ENCODE data around the gene ABHD15. TPM values are rescaled to one million over a fixed set of nuclear protein-coding genes. Genes with fewer than 3 reads are reported as not detected.
A peak's percentile ranks its signal among the peaks of the same experiment; 100 is the strongest.

ABHD15 gene, protein sequence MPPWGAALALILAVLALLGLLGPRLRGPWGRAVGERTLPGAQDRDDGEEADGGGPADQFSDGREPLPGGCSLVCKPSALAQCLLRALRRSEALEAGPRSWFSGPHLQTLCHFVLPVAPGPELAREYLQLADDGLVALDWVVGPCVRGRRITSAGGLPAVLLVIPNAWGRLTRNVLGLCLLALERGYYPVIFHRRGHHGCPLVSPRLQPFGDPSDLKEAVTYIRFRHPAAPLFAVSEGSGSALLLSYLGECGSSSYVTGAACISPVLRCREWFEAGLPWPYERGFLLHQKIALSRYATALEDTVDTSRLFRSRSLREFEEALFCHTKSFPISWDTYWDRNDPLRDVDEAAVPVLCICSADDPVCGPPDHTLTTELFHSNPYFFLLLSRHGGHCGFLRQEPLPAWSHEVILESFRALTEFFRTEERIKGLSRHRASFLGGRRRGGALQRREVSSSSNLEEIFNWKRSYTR
- total RNA-seq (2014; rRNA removed; shearing (Covaris generic)): 6.2 and 8.6 TPM in 2 replicates

- DNase-seq (ENCODE audit: low spot score): peak; percentile 25
These were observed at the start of gene ABHD15 for GRCh38 chr17:29566473-29567303. TSS of gene ABHD15 (minus strand) at chr17:29567037. CDS start at chr17:29566966, 71 bp downstream.

DNA sequence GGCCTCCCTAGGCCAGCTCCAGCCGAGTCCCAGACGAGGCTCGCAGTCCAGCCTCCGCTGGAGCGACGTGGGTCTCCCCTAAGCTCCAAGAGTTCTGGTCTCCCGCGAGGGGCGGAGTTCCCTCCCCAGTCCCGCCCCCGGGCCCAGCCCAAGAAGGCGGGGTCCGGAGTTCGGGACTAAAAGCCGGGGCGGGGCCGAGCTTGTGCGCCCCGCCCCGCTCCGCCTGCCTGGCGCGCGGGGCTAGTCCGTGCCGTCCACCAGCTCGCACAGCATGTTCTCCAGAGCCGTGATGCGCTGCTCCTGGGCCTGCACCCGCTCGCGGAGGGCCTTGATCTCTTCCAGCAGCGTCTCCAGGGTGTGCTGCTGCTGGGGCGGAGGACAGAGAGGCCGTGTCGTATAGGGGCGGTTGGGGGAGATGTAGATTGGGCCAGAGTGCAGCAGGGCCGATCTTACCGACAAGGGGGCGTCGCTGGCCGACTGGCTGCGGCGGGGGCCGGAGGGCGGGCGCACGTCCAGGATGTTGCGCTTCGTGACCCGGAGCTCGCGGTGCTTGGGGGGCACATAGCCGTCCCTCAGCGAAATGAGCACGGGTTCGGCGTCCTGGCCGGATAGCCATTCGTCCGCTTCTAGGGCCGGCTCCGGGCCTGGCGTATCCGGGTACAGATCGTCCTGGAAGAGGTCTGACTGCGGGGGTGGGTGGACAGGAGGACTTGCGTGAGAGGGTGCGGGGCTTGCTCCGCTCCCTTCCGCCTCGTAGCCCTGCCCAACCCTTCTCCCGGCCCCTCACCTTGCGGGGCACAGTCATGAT is 48.9 kb upstream of the ABHD15 start:
- DNase-seq (ENCODE audit: low spot score): no peak

GRCh38 chr17:29615048-29615385 is 48.2 kb upstream of the ABHD15 start:
- no peak for DNase-seq (ENCODE audit: low spot score)

- DNase-seq (ENCODE audit: low spot score): no peak
These were observed 47.7 kb upstream of the ABHD15 start for GRCh38 chr17:29614349-29615047.

DNA sequence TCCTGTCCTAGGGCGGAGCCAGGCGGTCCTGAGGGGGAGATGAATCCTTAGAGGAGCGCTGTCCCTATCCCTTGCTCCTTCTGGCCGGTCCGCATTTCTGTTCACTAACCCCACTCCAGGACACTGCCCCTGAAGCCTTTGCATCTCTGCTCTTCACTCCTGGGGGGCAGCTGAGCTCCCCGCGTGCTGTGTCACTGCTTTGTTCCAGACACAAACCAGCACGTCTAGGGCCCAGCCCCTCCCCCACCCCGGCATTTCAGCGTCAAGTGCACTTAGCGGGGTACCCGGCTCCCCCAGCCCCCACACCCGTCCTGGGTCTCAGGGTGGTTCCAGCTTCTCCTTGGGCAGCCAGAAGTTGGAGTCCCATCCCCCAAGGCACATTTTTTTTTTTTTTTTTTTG is 47.0 kb upstream of the ABHD15 start:
- no peak for DNase-seq (ENCODE audit: low spot score)

- DNase-seq (ENCODE audit: low spot score): no peak
These were observed 46.6 kb upstream of the ABHD15 start for GRCh38 chr17:29613352-29613837.

- DNase-seq (ENCODE audit: low spot score): no peak
These were observed 45.8 kb upstream of the ABHD15 start for GRCh38 chr17:29612404-29613280.

DNA sequence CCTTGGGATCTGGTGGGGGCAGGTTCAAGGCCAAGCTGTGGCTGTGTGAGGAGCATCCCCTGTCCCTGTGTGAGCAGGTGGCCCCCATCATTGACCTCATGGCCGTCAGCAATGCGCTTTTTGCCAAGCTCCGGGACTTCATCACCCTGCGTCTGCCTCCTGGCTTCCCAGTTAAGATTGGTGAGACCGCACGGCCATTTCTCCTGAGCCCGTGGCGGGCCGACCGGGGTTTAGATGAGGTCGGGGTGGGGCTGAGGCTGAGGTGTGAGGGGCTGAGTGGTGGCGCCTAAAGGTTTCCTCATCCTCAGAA is 45.2 kb upstream of the ABHD15 start:
- DNase-seq (ENCODE audit: low spot score): no peak

DNA sequence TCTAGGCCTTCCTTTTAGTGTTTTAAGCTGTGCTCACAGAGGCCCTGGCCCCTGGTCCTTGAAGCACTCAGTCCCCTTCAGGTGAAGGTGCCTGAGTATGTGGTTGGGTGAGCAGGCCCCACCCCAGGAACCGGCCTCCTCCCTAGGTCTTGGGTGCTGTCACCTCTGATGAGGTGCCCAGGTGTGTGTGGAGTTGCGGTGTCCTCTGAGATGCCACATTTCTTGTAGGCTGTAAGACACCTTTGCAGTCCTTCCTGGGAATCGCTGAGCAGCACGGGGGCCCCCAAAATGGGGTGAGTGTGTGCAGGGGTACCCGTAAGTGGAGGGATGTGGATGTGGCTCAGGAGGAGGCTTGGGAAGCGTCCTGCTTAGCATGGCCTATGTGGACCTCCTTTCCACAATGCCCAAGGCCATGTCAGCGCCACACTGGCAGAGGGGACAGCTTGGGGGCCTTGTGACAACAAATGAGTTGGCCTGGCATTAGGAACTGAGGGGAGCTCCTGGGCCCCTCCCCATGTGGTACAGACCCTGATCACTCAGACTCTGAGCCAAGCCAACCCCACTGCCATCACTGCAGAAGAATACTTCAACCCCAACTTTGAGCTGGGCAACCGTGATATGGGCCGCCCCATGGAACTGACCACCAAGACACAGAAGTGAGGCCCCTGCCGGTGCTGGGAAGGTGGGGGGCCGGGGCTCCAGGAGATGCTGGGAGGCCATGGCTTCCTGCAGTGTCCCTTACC is 44.7 kb upstream of the ABHD15 start:
- no peak for DNase-seq (ENCODE audit: low spot score)

GRCh38 chr17:29610395-29610794 is 43.6 kb upstream of the ABHD15 start:
- DNase-seq (ENCODE audit: low spot score): no peak

DNA sequence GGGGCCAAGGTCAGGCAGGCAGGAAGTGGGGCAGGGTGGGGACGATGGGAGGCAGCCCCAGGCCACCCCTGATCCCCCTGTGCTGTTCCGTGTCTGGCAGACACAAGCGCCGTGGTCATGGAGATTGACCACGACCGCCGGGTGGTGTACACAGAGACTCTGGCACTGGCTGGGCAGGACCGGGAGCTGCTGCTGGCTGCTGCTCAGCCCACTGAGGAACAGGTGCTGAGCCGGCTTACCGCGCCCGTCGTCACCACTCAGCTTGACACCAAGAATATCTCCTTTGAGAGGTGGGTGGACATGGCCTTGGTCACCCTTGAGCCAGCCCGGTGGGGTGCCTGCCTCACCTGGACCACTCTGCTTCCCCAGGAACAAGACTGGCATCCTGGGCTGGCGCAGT is 42.1 kb upstream of the ABHD15 start:
- no peak for DNase-seq (ENCODE audit: low spot score)

GRCh38 chr17:29607557-29608195 is 40.8 kb upstream of the ABHD15 start:
- DNase-seq (ENCODE audit: low spot score): no peak

- DNase-seq (ENCODE audit: low spot score): no peak
These were observed 36.4 kb upstream of the ABHD15 start for GRCh38 chr17:29603109-29603674.

DNA sequence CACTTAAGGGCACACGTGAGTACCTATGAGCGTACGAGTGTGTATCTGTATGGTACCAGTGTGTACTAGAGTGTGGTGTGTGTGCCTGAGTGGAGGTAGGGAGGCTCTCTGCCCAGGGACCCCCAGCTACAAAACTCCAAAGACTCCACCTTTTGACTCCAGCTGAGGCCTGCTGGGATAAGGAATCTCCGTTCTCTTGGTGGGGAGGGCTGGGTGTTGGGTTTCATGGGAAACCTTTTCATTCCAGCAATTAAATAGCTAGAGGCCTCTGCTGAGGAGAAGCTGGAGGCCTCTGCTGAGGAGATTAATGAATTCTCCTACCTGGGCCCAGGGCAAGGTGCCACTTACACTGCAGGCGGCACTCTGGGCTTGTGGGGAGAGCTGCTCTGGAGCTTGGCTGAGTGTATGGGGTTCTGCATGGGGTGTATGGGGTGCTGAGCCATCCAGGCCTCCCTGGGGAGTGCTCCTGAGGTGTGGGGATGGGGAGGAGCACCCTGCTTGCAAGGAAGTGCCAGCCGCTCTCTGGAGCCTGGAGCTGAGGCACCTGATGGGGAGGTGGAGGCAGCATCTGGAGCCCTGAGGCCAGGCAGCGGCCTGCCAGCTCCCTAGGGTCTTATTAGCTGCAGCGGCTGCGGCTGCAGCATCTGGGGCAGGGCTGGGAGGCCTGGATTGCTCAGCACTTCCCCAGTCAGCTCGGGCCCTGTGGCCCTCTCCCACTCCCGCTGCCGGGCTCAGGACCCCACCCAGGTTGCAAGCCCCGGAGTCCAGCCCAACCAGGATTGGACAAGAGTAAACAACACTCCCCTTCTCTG is 30.7 kb upstream of the ABHD15 start:
- no peak for DNase-seq (ENCODE audit: low spot score)

DNA sequence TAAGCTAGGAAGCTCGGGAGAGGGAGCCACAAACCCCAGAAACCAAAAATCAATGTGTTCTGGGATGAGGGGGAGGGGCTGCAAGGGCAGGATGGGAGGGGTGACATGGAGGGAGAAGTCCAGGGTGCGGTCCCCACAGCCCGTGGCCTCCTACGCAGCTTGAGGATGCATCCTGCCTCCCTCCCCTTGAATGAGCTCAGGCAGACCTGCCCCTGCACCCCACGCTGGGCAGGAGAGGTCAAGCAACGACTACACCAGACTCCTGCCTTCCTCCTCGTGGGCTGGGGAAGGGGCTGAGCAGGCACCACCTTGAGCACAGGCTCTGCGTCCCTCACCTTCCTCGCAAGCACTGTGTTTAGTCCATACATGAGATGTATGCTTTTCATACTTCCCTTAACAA is 30.0 kb upstream of the ABHD15 start:
- no peak for DNase-seq (ENCODE audit: low spot score)

DNA sequence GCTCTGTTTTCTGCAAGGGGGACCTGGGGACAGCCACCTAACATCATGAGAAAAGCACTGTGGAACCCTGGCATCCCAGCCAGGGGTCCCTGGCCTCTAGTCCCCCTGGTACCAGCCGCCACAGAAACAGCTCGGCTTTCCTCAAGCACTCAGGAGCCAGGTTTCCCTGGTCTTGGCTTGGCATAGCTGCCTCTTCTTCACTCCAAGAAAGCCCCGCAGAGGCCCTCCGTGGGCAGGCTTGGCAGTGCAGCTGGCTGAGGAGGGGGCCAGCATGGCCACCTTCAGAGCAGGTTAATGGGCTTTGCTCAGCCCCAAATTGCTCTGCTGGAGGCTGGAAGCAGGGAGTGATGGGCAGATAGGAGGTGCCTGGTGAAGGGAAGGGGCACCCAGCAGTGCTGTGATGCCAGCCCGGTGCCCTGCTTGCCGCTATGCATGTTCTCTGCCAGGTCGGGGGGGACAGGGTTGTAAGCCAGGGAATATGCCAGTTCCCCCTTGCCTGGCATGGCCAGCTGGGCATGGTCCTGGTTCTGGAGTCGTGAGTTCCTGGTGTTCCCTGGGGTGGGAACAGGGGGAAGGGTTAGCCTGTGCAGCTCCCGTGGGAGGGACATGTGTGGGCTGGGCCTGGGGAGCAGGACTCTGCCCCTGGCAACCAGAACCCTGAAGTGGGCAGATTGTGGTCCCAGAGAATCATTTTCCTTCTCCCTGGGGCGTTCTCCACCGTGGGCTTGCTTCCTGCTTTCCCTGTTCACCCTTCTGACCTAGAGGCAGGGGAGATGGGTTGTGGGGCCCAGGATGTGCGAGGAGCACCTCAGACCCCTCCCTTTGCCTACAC is 29.3 kb upstream of the ABHD15 start:
- no peak for DNase-seq (ENCODE audit: low spot score)
